BLaER1 (cell line): ENCODE data around the gene TNFRSF13B.

ENCODE experiments used
- H3K27ac ChIP-seq: shearing (Covaris generic); formaldehyde crosslinking; 2 replicates; pipeline ENCODE4 v1.8.1; 2022
- H3K27me3 ChIP-seq: shearing (Covaris generic); formaldehyde crosslinking; 2 replicates; pipeline ENCODE4 v1.8.1; 2022
- H3K36me3 ChIP-seq: shearing (Covaris generic); formaldehyde crosslinking; 2 replicates; pipeline ENCODE4 v1.8.1; 2022
- H3K4me1 ChIP-seq: shearing (Covaris generic); formaldehyde crosslinking; 2 replicates; pipeline ENCODE4 v1.8.1; 2022
- H3K4me2 ChIP-seq: shearing (Covaris generic); formaldehyde crosslinking; 2 replicates; pipeline ENCODE4 v1.8.1; 2022
- H3K4me3 ChIP-seq: shearing (Covaris generic); formaldehyde crosslinking; 2 replicates; pipeline ENCODE4 v1.8.1; 2022
- H3K9ac ChIP-seq: shearing (Covaris generic); formaldehyde crosslinking; 2 replicates; pipeline ENCODE4 v1.8.1; 2022
- H3K9me3 ChIP-seq: shearing (Covaris generic); formaldehyde crosslinking; 2 replicates; pipeline ENCODE4 v1.8.1; 2022
- H4K20me1 ChIP-seq: shearing (Covaris generic); formaldehyde crosslinking; 2 replicates; pipeline ENCODE4 v1.8.1; 2022
- Cebpa-rat ChIP-seq: shearing (Covaris generic); IDR thresholded peaks from 2 replicates; pipeline ENCODE4 v1.8.1; 2022

Gene TNFRSF13B

DNA sequence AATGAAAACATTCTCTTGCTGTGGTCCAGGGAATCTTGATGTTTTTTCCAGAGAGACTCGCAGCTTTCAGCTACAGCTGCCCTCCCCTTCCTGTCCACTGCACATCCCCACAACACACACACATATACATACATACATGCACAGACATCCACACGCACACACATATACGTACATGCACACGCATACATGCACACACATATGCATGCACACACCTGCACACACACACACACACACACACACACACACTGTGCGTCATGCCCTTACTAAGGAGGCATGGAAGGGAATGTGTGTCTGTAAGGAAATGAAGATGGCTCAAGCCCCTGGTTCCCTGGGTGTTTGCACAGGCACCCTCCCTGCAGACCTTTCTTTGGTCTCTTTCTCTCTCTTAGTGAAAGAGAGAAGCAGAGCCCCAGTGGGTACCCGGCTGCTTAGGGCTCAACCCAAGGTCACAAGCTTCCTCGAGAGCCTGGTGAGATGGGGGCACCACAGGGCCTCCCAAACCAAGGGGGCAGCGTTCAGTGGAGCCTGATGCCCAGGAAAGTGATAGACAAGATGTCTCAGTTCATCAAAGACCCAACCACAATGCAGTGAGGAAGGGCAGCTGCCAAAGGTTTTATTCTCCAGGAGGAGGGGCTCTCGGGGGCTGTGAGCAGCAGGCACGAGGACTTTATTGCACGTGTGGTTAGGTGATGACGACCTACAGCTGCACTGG lies 33.3 kb downstream of the TNFRSF13B start:
- TF ChIP-seq Cebpa-rat: no peak
- no peaks in the 10 kb centered on the region for H3K27me3 ChIP-seq
- no peaks in the 10 kb centered on the region for H3K36me3 ChIP-seq
- peak overlapping the region; percentile 45; the same call in 1 of the 2 replicates for H3K27ac ChIP-seq
- no peaks in the 10 kb centered on the region for H4K20me1 ChIP-seq
- no peaks in the 10 kb centered on the region for H3K9me3 ChIP-seq
- H3K9ac ChIP-seq: no peak overlapping the region
- peak overlapping the region; percentile 65 for H3K4me2 ChIP-seq
- H3K4me1 ChIP-seq: peaks cover 36% of the 10 kb centered on the region
- no peak overlapping the region for H3K4me3 ChIP-seq

DNA sequence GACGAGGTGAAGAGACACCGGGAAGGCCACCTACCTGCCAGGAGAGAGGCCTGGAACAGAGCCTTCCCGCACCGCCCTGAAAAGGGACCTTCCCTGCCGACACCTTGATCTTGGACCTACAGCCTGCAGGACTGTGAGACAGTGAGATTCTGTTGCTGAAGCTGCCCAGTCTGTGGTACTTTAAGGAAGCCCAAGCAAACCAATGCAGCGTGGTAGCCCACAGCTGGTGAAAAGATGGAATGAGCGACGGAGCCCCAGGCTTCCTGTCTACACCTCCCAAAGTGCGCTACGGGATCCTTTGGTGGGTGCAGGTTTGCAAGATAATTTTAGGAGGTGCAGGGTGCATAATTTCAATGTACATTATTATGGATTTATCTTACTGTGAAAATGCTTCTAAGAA lies 33.9 kb downstream of the TNFRSF13B start:
- H4K20me1 ChIP-seq: no peaks in the 10 kb centered on the region

DNA sequence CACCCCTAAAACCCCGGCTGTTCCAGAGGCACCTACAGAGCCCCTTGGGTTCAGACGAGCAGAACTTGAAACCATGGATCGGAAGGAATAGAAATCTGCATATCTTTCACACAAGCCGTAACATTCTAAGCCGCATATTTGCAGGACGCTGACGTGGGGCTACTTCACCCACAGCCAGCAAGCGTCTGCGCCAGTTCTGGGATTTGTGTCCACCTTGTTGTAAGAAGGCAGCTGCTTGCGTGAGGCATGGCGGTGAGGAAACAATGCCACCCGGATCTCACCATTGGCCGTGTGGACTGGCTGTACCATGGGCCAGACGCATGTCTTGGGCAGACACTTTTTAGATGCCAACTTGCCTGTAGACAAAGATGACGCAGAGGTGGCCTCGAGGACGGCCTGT lies 34.5 kb downstream of the TNFRSF13B start:
- Histone ChIP-seq H3K27me3 (no peaks in the 10 kb centered on the region), H3K4me1 (peaks cover 28% of the 10 kb centered on the region), H3K4me3 (no peak overlapping the region), H3K4me2 (no peak overlapping the region), H4K20me1 (no peaks in the 10 kb centered on the region), H3K27ac (no peak overlapping the region), H3K9ac (no peak overlapping the region), H3K9me3 (no peaks in the 10 kb centered on the region), H3K36me3 (no peaks in the 10 kb centered on the region)
- TF ChIP-seq Cebpa-rat: no peak

More for the DNA sequence above, 33.9 kb downstream of the TNFRSF13B start:
- Histone ChIP-seq H3K9ac (no peak overlapping the region), H3K4me3 (no peak overlapping the region), H3K36me3 (no peaks in the 10 kb centered on the region), H3K4me1 (peaks cover 30% of the 10 kb centered on the region), H3K9me3 (no peaks in the 10 kb centered on the region), H3K27ac (no peak overlapping the region), H3K27me3 (no peaks in the 10 kb centered on the region), H3K4me2 (peak overlapping the region; percentile 65)
- no peak for TF ChIP-seq Cebpa-rat

DNA sequence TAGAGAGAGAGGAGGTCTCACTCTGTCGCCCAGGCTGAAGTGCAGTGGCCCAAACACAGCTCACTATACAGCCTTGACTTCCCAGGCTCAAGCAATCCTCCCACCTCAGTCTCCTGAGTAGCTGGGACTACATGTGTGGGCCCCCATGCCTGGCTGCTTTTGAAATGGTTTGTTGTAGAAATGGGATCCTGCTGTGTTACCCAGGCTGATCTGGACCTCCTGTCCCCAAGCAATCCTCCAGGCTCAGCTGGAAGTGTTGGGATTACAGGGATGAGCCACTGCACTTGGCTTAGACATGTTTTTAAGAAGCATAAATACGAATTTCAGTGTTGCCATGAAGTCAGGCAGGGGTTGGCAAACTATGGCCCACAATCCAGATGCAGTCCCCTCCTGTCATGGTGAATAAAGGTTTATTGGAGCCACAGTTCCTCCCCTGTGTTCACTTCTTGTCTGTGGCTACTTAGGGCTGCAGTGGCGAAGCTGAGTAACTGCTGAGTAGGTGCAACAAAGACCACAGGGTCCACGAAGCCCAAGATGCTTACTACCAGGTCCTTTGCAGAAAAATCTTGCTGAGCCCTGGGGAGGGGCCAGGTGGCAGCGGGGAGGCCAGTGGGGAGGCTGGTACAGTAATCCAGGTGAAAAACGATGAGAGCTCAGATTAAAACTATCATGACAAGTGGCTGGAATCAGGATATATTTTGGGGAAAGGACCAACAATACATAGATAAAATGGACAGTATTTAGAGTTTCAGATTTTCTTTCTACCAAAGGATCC lies 35.2 kb downstream of the TNFRSF13B start:
- no peak overlapping the region for H3K4me2 ChIP-seq
- no peaks in the 10 kb centered on the region for H4K20me1 ChIP-seq

DNA sequence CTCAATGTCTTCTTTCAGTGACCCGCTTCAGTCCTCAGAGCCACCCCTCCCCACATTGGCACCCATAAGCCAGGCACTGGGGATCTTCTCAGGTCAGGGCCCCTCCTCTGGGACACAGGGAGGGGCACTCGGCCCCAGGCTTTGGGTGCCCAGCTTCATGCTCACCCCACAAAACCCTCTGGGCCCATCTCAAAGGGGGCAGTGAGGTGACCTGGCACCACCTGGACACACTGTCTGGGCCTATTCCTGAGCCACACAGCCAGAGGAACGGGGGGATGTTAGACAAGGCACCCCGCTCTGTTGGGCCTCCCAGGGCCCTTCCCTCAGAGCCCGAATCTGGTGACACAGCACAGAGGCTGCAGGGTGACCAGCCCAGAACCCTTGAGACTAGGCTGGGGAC lies 36.1 kb downstream of the TNFRSF13B start:
- H3K9ac ChIP-seq: no peak overlapping the region
- no peak for TF ChIP-seq Cebpa-rat
- H3K4me1 ChIP-seq: peaks cover 39% of the 10 kb centered on the region
- H3K4me3 ChIP-seq: no peak overlapping the region
- H3K36me3 ChIP-seq: no peaks in the 10 kb centered on the region
- H3K27ac ChIP-seq: no peak overlapping the region
- no peaks in the 10 kb centered on the region for H4K20me1 ChIP-seq
- H3K27me3 ChIP-seq: no peaks in the 10 kb centered on the region
- H3K4me2 ChIP-seq: no peak overlapping the region
- no peaks in the 10 kb centered on the region for H3K9me3 ChIP-seq

More for the DNA sequence above, 35.2 kb downstream of the TNFRSF13B start:
- H3K36me3 ChIP-seq: no peaks in the 10 kb centered on the region
- H3K4me3 ChIP-seq: no peak overlapping the region
- H3K9me3 ChIP-seq: no peaks in the 10 kb centered on the region
- no peak overlapping the region for H3K9ac ChIP-seq
- peaks cover 30% of the 10 kb centered on the region for H3K4me1 ChIP-seq
- no peak overlapping the region for H3K27ac ChIP-seq
- no peaks in the 10 kb centered on the region for H3K27me3 ChIP-seq
- no peak for TF ChIP-seq Cebpa-rat

DNA sequence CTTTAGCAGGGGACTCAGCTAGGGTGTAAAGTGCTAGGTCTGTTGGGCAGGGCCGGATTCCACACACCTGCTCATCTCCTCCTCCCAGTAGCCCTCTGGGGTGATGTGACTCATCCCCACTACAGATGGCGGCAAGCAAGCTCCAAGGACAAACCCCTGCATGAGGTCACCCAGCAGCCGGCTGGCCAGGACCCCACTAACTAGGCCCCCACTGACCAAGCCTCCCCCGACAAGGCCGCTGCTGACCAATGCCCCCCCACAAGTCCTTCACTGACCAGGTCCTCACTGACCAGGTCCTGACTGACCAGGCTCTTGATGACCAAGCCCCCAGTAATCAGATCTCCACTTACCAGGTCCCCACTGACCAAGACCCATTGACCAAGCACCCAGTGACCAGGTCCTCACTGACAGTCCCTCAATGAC lies 36.7 kb downstream of the TNFRSF13B start:
- no peaks in the 10 kb centered on the region for H4K20me1 ChIP-seq
- no peak overlapping the region for H3K4me2 ChIP-seq
- no peaks in the 10 kb centered on the region for H3K36me3 ChIP-seq
- no peaks in the 10 kb centered on the region for H3K27me3 ChIP-seq
- H3K27ac ChIP-seq: no peak overlapping the region
- no peak for TF ChIP-seq Cebpa-rat
- H3K9ac ChIP-seq: no peak overlapping the region
- no peak overlapping the region for H3K4me3 ChIP-seq
- H3K9me3 ChIP-seq: no peaks in the 10 kb centered on the region
- H3K4me1 ChIP-seq: peaks cover 39% of the 10 kb centered on the region

DNA sequence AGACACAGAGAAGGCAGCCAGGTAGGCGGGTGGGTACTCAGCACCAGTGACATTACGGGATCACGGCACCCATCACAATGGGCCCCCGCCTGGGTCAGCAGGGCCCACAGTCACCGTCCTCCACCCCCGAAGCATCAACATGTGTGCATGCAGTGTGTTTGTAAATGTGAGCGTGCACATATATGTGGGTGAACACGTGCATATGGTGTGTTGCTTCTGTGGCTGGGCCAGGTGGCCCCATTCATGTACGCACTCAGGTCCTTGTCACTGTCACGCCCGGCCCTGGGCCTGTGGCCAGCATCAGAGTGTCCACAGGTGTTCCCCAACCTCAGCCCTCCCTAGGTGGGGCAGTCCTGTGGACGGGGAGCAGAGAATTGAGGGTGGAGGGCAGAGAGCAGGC lies 37.1 kb downstream of the TNFRSF13B start:
- Histone ChIP-seq H3K27ac (no peak overlapping the region), H3K9ac (no peak overlapping the region), H3K4me3 (no peak overlapping the region), H3K36me3 (no peaks in the 10 kb centered on the region), H3K9me3 (no peaks in the 10 kb centered on the region), H3K4me2 (no peak overlapping the region), H3K4me1 (peaks cover 35% of the 10 kb centered on the region), H4K20me1 (no peaks in the 10 kb centered on the region), H3K27me3 (no peaks in the 10 kb centered on the region)
- no peak for TF ChIP-seq Cebpa-rat

DNA sequence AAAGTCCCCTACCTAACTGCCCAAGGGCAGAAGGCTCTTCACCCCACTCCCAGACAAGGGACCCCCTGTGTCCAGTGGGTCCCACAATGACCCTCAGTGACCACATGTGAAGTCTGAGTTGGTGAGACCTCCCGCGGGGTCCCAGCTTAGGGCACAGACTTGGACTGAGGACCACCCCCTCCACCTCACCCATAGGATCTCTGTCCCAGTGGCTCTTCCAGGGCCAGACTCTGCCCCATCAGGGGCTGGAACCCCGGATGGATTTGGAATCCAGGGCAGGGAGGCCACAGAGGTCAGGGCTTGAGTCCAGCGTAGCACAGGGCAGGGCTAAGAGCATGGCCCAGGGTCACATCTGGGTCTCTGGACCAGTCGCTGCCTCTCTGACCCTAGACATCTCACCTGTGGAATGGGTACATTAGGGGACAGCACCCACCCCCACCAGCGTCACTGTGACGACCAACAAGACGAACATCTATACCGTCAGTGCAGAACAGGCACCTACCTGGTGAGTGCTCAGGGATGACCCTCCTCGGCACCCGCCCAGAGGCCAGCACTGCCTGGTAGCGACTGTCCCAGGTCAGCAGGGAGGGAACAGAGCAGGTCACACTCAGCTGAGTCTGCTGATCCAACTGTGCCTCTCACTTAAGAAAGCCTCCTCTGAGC lies 37.7 kb downstream of the TNFRSF13B start:
- Histone ChIP-seq H3K27ac (no peak overlapping the region), H3K4me3 (no peak overlapping the region), H3K36me3 (no peaks in the 10 kb centered on the region), H3K27me3 (no peaks in the 10 kb centered on the region), H4K20me1 (no peaks in the 10 kb centered on the region), H3K9me3 (no peaks in the 10 kb centered on the region), H3K4me2 (no peak overlapping the region), H3K4me1 (peaks cover 29% of the 10 kb centered on the region), H3K9ac (no peak overlapping the region)
- no peak for TF ChIP-seq Cebpa-rat

DNA sequence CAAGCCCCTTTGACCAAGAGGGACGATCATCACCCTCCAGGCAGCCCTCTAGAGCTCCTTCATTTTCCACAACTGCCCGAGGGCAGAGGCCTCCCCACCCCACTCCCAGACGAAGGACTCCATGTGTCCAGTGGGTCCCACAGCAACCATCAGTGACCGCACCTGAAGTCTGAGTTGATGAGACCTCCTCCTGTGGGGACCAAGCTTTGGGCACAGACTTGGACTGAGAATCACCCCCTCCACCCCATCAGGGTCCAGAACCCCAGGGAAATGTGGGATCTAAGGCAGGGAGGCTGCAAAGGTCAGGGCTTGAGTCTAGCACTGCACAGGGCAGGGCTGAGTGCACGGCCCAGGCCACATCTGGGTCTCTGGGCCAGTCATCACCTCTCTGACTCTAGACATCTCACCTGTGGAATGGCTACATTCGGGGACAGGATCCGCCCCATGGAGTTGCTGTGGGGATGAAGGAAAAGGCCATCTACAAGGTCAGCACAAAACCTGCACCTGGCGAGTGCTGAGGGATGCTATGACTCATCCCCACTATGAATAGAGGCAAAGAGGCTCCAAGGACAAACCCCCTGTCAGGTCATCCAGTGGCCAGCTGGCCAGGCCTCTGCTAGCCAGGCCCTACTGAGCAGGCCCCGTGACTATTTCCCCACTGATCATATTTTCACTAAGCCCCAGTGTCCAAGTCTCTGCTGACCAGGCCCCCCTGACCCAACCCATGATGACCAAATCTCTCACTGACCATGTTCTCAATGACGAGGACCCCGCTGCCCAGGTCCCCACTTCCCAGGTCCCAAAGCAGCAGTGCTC lies 38.4 kb downstream of the TNFRSF13B start:
- Histone ChIP-seq H4K20me1 (no peaks in the 10 kb centered on the region), H3K9ac (no peak overlapping the region), H3K36me3 (no peaks in the 10 kb centered on the region), H3K27ac (no peak overlapping the region), H3K4me2 (no peak overlapping the region), H3K4me1 (peaks cover 29% of the 10 kb centered on the region), H3K27me3 (no peaks in the 10 kb centered on the region), H3K4me3 (no peak overlapping the region), H3K9me3 (no peaks in the 10 kb centered on the region)
- TF ChIP-seq Cebpa-rat: no peak
